GM19328 (cell line): ENCODE measurements around the gene XAF1.
"Not testable (repeated sequence)": the region's sequence is repeated elsewhere in the genome, so short reads cannot be mapped to it uniquely, and the experiment has no call there.

ENCODE experiments used
- ATAC-seq: cut with Tn5 transposase; IDR thresholded peaks from one replicate; pipeline ENCODE4 v1.9.1; 2021; ENCODE audit warnings: mild to moderate bottlenecking, moderate library complexity; ENCODE audit not compliant: unreplicated experiment

XAF1 gene

DNA sequence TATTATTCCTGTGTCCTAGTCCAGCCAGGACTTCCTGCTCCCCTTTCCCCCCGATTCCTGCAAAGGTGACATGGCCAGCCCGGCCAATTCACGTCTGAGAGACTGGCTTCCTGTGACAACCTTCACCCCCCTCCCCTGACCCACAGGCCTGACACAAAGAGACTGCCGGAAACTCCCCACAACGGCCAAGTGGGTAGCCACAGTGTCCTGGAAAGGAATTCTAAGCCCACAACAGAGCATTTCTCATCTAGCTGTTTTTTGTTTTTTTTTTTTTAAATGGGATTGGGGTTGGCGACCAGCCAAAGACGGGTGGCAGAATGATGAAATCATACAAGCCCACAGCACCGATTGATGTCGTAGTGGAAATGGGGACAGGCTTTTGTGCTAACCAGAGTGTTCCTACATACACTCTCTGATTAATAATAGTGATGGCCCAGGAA lies 2.8 kb upstream of the XAF1 start:
- ATAC-seq, result no peak

DNA sequence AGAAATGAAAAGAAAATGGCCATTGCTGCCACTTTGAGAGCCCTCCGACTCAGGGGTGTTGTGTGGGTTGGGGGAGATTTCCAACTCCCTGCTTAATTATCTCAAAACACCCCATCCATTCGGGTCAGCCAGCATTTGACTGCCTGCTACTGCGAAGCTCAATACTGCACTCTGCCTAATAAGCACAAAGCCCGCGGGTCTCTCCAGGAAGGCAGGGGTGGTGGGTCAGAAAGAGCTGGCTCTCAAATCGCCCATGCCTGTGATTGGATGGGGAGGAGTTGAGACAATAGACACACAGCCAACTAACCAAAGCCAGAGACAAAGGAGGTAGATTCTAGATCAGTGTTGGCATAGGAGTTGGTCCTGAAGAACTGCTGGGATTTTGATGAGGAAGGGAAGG lies 2.3 kb upstream of the XAF1 start:
- no peak for ATAC-seq

DNA sequence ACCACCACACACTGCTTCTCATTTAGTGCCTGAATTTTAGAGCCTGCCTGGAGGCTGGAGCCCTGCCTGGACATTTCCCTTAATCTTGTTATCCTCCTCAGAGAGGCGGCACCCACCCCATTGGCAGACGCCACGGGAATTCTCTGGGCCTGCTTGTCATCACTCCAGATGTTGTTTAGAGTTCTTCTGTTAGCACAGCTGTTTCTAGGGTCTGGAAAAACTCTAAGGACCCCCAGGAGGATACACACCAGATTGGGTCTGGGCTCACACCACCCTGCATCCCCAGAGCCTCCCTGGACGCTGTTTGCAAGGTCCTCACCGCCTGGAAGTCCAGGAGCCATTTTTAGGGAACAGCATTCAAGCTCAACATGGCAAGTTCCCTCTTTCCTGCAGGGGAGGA lies 565 bp upstream of the XAF1 start:
- ATAC-seq, result no peak

DNA sequence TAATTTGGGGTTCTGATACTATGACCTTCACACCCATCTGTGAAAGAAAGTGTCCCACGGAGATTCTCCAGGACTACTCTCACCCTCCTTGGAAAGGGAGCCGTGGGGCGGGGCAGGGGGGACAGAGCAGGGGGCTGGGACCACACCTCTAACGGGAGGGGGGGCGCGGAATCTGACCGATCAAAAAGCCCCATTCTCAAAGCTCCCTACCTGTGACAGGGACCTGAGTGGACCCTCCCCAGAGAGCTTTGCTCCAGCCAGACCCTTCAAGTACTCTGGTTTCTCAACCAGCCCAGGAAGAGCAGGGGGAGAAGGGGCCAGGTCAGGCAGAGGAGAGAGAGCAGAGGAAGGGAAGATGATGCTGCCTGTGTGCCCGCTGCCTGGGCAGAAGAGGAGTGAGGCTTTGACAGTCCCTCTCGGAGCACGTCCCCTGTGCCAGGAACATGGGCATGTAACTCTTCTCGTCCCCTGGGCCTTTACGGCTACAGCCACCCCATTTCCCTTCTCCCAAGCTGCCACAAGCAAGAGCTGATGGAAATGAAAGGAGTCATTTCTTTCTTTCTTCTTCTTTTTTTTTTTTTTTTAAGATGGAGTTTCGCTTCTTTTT lies 682 bp downstream of the XAF1 start:
- no peak for ATAC-seq

DNA sequence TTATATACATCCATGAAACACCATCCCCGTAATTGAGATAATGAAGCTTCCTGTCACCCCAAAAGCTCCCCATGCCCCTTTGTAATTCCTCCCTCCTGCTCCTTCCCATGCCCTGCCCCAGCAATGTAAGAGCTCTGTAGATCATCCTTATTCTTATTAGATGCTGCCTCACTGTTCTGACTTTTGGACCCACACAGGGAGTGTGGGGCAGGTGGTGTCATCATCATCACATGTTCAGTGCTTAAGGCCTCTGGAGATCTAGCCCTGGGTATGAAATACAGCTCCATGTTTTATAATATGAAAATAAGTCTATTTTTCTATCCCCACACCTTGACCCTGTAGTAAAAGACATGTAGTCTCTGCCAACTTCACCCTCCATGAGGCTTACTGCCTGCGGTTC lies 1.9 kb downstream of the XAF1 start:
- no peak for ATAC-seq

DNA sequence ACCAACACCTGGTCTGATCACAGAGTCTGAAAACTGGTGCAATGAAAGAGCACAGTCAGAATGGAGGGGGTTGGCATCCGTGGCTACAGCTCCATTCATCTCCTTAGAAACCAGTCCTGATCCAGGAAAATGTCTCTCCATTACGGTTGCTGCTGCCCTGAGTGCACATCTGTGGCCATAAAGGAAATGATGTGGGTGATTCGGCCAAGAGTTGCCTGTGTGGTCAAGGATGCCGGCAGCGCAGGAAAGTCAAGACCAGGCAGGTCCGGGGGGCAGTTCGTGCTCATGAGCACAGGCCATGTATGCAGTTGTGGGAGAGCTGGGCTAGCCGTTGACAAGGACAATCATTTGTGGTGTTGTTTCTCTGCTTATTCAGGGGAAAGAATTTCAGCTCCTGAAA lies 5.9 kb downstream of the XAF1 start:
- ATAC-seq, result no peak

DNA sequence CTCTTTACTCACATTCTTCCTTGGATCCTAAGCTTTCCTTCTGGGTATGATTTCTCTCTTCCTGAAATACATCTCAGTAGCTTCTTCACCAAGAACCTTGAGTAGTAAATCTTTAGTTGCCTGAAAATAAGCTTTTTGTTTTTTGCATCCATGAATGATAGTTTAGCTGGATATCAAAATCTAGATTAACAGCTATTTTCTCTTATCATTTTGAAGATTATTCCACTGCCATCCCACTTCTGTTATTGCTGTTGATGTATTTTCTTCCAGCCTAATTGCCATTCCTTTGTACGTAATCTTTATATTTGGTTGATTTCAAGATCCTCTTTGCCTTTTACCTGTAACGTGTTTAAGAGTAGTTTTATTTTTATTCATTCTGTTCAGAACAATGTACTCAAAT lies 12.6 kb downstream of the XAF1 start:
- no peak for ATAC-seq

DNA sequence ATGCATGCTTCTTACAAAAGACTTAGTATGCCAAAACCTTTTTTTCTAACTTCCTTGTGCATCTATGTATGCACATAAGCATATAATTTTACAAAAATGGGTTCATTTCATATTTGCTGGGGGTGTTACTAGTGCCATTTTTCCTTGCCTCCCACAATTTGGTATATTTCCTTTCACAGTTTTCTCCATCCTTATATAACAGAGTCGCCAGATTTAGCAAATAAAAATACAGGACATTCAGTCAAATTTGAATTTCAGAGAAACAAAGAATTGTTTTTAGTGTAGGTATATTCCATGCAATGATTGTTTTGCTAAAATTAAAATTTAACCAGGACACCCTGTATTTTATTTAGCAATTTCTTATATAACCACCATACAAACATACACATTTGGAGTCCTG lies 16.2 kb downstream of the XAF1 start:
- no peak for ATAC-seq

DNA sequence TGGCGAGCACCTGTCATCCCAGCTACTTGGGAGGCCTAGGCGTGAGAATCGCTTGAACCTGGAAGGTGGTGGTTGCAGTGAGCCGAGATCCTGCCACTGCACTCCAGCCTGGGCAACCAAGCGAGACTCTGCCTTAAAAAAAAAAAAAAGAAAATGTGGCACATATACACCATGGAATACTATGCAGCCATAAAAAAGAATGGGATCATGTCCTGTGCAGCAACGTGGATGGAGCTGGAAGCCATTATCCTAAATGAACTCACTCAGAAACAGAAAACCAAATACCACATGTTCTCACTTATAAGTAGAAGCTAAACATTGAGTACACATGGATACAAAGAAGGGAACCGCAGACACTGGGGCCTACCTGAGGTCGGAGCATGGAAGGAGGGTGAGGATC lies 19.1 kb downstream of the XAF1 start:
- not testable (repeated sequence) for ATAC-seq

DNA sequence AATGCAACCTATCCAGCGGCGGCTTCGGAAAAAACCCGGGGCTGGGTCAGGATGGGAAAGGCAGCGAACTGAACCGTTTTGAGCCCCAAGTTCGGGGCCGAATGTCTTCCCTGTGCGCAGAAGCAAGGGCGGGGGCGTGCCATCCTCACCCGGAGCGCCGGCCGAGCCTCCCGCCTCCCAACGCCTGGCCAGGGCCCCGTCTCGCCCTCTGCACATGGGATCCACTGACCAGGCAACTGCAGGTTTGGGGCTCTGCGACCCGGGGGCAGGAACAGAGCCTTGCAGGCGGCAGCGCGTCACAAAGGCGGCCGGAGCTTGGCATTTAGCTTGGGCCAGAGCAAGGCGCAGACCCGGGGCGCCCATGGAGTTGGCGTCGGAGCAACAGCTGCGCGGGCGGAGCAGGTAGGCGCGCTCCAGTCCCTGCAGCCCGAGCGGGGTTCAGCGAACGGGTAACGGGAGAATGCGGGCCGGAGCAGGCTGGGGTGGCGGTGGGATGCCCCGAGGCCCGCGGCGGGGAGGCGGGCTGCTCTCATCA lies 20.1 kb downstream of the XAF1 start, which contains the start of gene FBXO39:
Gene FBXO39, plus strand, starts transcription at position 345 of the 535 bp plus-strand sequence. CDS start 3,654 bp downstream, outside the sequence.
- no peak for ATAC-seq

DNA sequence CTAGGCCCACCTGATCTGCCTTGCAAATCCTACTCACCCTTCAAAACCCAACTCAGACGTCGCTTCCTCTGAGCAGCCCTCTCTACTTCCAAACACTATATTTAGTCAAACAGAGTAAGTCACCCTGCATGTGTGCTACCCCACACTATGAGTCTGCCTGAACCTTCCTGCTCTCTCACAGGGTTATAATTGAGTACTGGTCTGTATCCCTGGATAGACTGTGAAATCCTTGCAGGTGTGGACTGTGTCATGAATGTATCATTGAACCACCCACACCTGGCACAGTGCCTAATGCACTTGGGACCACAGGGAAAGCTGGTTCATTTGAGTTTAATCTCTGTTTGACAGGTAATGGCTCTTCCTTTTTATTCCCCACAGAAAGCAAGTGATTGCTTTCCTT lies 23.6 kb downstream of the XAF1 start:
- no peak for ATAC-seq

DNA sequence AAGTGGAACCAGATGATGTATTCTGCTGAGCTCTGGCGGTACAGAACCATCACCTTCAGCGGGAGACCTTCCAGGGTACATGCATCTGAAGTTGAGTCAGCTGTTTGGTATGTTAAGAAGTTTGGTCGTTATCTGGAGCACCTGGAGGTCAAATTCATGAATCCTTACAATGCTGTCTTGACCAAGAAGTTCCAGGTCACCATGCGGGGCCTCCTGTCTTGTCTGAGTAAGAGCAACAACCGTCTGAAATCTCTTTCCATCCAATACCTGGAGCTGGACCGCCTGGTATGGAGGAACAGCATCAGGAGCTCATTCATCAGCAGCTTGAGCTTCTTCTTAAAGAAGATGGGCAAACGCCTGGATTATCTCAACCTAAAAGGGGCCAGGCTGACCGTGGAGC lies 24.2 kb downstream of the XAF1 start:
- ATAC-seq, result no peak

DNA sequence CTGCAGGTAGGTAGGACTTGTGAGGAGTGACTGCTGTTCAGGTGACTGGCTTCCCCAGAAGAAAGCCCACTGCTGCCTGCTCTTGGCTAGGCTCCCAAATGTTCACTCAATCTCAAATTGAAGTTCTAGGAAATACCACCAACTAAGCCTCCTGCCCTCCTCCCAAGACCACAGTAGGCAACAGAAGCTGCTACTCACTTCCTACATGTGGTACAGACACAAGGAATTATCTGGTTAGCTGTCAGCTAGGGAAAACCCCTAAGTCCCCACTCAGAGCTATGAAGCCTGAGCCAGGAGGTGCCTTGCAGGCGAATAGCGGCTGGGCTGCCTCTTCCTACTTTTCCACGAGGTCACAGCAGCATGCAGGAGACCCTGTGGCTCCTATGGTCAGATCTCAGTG lies 25.0 kb downstream of the XAF1 start:
- no peak for ATAC-seq

DNA sequence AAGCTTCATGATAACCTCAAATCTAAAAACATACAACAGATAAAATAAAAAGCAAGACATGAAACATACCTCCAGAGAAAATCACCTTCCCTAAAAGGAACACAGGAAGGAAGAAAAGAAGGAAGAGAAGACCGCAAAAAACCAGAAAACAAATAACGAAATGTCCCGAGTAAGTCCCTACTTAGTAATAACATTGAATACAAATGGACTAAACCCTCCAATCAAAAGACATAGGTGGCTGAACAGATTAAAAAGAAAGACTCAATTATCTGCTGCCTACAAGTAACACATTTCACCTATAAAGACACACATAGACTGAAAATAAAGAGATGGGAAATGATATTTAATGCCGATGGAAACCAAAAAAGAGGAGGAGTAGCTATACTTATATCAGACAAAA lies 26.4 kb downstream of the XAF1 start:
- no peak for ATAC-seq

DNA sequence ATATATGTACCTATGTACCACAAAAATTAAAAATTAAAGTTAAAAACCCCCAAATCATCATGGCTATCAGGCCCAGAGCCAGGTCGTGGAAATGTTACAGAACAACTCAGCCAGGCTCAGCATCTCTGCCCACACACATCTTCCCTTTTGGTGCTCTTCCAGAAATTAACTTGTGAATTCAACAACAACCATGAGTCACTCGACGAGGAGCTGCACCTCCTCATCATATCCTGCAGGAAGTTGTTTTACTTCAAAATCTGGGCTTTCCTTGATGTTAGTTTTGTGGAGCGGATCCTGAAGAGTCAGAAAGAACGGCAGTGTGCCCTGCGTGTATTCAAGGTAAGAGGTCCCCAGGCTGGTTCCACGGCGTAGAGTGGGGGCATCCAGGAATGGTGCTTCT lies 30.8 kb downstream of the XAF1 start:
- ATAC-seq, result no peak

DNA sequence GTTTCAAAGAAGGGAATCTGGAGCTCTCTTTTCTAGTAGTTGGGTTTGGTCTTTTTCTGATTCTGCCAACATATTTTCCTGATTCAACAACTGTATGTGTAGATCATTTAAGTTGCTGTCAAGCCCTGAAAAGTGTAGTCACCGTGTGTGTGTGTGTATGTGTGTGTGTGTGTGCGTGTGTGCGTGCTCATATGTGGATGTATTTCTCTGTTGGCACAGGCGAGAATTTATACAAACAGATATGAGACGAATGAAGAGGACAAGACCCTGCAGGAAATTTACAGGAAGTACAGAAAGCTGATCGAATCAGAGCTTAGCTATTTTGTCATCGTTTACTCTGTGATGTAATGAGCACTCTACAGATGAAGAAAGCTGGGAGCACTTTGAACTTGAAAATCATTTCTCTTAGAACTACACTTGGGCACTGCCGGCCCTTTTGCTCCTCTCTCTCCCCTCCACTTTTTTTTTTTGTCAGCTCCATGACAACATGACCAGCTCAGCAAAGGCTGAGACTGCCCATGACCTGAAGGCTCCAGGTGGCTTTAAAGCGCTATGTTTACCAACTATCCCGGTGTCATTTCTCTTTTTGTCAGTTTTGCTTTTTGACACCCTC lies 31.3 kb downstream of the XAF1 start:
- ATAC-seq, result no peak

DNA sequence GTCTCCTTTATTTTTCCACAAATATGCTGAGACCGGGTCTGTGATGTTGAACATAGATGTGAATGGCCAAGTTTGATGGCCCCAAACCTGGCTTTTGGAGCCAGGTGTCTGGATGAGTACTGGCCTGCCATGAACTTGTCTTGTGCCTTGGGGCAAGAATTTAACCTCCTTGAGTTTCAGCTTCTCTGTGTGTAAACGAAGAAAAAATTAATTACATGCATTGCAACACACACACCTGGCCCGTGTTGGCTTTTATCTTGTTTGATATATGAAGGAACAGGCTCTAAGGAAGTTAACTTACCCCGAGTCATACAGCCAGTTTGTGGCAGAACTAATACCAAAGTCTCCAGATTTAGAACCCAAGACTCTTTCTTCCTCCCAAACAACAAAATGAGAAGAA lies 33.3 kb downstream of the XAF1 start:
- ATAC-seq, result no peak

DNA sequence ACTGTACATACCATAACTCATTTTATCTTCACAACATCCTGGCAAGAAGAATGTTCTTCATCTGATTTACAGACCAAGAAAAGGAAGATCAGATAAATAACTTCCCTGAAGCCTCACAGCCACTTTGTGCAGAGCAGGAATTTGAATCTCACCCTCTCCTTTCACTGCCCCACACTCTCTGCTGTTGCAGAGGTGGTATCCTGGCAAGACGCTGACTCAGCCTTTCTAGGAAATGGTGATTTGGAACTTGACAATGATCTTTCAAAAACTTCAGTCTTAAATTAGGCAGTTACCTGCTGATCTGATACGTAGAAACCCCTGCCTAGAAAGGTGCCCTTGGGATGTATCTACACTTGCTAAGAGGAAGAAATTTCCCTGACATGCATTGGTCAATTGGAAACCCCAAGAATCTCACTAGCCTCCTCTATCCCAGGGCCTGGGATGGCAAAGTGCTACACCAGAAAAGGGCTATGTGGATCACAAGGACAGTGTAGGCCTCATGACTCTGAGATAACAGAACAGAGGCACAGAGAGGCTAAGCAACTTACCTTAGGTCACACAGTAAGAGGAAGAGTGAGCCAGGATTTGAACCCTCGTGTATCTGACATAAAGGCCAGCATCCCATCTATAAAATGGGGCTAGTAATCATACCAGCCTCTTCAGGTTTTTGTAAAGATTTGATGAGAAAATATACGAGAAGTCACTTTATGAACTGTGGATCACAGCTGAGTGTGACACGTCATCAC lies 38.1 kb downstream of the XAF1 start:
- no peak for ATAC-seq

DNA sequence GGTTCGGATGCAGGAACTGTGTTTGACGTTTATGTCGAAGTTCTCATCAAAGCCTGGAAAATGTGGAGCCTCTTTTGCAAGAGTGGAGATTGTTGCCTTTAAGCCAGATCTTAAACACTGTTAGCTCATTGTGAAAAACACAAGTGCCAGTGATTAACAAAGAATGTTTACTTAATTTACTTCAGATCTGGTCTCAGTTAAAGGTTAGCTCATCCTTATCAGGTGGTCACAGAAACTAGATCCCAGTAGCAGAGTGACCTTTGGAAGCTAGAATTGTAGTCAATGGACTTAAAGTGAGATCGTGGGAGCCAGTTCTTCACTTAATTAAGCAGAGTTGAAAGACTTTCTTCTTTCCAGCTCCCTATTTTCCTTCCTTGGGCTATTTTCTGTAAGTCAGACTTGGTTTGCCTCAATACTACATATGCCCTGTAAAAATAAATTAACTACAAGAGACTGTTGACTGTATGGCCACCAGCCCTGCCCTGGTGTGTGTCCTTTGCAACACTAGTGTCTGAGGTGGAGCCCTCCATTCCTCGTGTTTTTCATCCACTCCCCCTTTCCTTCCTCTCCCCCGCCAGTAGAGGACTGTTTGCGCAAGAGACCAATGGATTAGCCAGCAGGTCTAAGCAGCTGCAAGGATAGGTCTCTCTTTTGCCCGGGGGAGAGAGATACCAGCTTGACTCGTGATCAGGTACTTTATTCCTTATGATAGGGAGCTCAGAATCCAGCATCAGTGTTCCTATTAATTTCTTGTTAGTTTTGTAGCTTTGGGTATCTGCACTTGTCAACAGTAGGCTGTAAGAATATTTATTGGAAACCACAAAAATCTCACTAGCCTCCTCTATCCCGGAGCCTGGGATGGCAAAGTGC lies 40.4 kb downstream of the XAF1 start:
- no peak for ATAC-seq

DNA sequence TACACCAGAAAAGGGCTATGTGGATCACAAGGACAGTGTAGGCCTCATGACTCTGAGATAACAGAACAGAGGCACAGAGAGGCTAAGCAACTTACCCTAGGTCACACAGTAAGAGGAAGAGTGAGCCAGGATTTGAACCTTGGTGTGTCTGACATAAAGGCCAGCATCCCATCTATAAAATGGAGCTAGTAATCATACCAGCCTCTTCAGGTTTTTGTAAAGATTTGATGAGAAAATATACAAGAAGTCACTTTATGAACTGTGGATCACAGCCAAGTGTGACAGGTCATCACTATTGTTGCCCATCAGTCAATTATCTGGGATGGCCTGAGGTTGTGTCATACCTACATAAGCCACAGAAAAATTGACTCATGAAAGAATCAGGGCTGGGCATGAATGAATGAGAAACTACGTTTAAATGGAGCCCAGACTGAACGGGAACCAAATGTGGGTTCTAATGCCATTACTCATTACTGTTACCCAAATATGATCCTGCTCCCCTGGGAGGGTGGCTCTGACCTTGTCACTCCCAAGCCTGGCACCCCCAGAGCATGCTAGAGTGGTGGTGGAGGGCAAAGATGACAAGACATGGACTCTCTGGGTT lies 41.1 kb downstream of the XAF1 start:
- no peak for ATAC-seq
